AG09309 (cell line): ENCODE results near the gene MYPN.

Experiments used
- DNase-seq: peaks from one replicate; pipeline ENCODE4 v3.0.0-alpha.2; 2010; ENCODE audit warnings: low read depth
- H3K4me3 ChIP-seq: 2 replicates; pipeline ENCODE4 v1.5.1; 2011; ENCODE audit warnings: mild to moderate bottlenecking, low read depth, low read length, moderate library complexity; ENCODE audit not compliant: control insufficient read depth
- TF ChIP-seq, protein P1 (sequence below): IDR thresholded peaks from 2 replicates; pipeline ENCODE4 v1.5.1; 2011; ENCODE audit warnings: mild to moderate bottlenecking, low read depth, low read length, inconsistent platforms; ENCODE audit not compliant: insufficient read depth, control insufficient read depth; ENCODE audit errors: missing control alignments

MYPN gene

DNA sequence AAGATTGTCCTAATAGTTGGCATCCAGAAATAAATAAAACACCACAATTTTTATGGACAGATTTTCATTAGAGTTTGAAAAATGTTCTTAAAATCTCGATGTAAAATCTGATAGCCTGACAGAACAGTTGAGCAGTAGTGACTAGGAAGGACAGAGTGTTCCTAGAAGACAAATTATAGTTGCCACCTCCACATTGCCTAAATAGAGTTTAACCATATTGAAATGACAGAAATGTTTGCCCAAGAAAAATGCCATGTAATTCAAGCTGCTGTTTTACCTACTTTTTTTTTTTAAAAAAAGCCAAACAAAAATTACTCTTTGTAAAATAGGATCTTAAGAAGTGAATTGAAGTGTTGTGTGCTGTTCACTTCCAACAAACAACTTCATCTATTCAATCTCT is 25.3 kb upstream of the MYPN start:
- no peak for DNase-seq
- no peak overlapping the region for H3K4me3 ChIP-seq
- TF ChIP-seq, protein P1, sequence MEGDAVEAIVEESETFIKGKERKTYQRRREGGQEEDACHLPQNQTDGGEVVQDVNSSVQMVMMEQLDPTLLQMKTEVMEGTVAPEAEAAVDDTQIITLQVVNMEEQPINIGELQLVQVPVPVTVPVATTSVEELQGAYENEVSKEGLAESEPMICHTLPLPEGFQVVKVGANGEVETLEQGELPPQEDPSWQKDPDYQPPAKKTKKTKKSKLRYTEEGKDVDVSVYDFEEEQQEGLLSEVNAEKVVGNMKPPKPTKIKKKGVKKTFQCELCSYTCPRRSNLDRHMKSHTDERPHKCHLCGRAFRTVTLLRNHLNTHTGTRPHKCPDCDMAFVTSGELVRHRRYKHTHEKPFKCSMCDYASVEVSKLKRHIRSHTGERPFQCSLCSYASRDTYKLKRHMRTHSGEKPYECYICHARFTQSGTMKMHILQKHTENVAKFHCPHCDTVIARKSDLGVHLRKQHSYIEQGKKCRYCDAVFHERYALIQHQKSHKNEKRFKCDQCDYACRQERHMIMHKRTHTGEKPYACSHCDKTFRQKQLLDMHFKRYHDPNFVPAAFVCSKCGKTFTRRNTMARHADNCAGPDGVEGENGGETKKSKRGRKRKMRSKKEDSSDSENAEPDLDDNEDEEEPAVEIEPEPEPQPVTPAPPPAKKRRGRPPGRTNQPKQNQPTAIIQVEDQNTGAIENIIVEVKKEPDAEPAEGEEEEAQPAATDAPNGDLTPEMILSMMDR, result no peak

GRCh38 chr10:68084469-68084868 is 24.8 kb upstream of the MYPN start:
- no peak for DNase-seq
- no peak overlapping the region for H3K4me3 ChIP-seq
- TF ChIP-seq, protein P1, result no peak

DNA sequence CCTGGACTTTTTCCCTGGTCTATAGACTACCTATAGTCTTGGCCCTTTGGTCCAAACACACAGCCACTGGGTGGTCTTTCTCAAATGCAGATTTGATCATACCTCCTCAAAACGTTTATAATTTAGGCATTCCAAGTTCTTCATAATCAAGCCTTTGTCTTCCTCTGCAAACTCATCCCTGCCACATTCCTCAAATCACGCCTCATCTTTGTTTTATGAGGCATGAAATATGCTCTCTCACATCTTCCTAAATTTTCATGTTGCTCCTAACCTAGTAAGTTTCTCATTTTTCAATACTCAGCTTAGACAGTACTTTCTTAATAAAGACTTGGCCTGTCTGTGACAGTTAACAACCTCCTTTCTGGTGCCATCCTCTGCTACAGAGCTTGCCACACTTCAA is 23.3 kb upstream of the MYPN start:
- no peak for DNase-seq
- no peak overlapping the region for H3K4me3 ChIP-seq
- TF ChIP-seq, protein P1, result no peak

DNA sequence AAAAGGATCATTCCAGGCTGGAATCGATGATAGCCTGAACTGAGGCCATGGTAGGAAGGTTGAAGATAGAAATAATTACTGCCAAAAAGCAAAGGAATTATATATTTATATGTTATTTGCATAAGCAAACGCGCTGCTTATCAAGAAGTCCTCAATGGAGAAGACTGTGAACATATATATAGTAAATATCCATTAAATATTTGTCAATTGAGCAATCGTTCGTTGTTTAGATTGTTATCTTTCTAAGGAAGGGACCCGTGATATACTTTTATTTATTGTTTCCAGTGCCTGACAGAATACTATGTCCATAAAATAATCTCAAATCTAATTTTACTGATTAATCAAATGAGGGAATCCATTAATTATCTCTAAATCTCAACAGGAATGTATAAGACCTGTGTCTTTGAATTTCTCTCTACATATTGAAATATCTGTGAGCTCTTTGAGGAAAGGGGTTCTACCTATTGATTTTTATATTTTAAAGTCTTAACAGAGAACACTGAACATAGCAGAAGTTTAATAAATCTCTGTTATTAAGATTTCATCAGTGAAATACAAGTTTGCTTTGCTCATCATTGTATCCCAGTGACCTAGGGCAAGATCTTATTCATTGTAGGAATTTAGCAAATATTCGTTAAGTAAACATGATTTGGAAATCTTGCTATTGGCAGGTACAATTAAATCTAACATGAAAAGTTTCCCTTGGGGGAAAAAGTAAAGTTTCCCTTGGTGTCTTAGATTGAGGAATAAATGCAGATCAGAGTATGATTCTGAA is 22.2 kb upstream of the MYPN start:
- H3K4me3 ChIP-seq, result no peak overlapping the region
- no peak for DNase-seq
- TF ChIP-seq, protein P1, result no peak

GRCh38 chr10:68087685-68088401 is 21.4 kb upstream of the MYPN start:
- TF ChIP-seq, protein P1, result no peak
- no peak overlapping the region for H3K4me3 ChIP-seq
- no peak for DNase-seq

GRCh38 chr10:68088740-68089139 is 20.5 kb upstream of the MYPN start:
- TF ChIP-seq, protein P1, result no peak
- no peak for DNase-seq
- H3K4me3 ChIP-seq, result no peak overlapping the region
